Stimulated activated CD4-positive, alpha-beta T cell treated with anti-CD3 and anti-CD28 coated beads, TNF-alpha, amount 100 ng/mL, for 48 hours (primary cell): Measurements from ENCODE around the gene SEMA3F.

Source experiments
- DNase-seq, 3 donors: peaks; one replicate each; pipeline ENCODE4 v3.0.0-alpha.2; 2020; ENCODE audit warnings: low read depth in 3 of 3

SEMA3F gene

GRCh38 chr3:50170689-50171088 is 15.6 kb downstream of the SEMA3F start:
- no peak for DNase-seq

GRCh38 chr3:50171540-50172301 is 16.6 kb downstream of the SEMA3F start:
- no peak for DNase-seq

GRCh38 chr3:50172626-50173220 is 17.6 kb downstream of the SEMA3F start:
- no peak for DNase-seq

- no peak for DNase-seq
Measured at GRCh38 chr3:50173685-50174516, 18.8 kb downstream of the SEMA3F start.

- no peak for DNase-seq
Measured at GRCh38 chr3:50174517-50174895, 19.4 kb downstream of the SEMA3F start.

GRCh38 chr3:50174947-50175524 is 19.9 kb downstream of the SEMA3F start:
- DNase-seq: no peak

GRCh38 chr3:50177346-50177745 is 22.2 kb downstream of the SEMA3F start:
- no peak for DNase-seq

- no peak for DNase-seq
Measured at GRCh38 chr3:50179710-50180109, 24.6 kb downstream of the SEMA3F start.

GRCh38 chr3:50181985-50182384 is 26.9 kb downstream of the SEMA3F start:
- DNase-seq: no peak

GRCh38 chr3:50182533-50183099 is 27.5 kb downstream of the SEMA3F start:
- DNase-seq: no peak

GRCh38 chr3:50183755-50184154 is 28.6 kb downstream of the SEMA3F start:
- no peak for DNase-seq

GRCh38 chr3:50184242-50184978 is 29.3 kb downstream of the SEMA3F start:
- DNase-seq: no peak

GRCh38 chr3:50185230-50185629 is 30.1 kb downstream of the SEMA3F start:
- DNase-seq: no peak

- DNase-seq: no peak
Measured at GRCh38 chr3:50186096-50186495, 31.0 kb downstream of the SEMA3F start.

GRCh38 chr3:50187750-50188149 is 32.6 kb downstream of the SEMA3F start:
- DNase-seq: no peak

- no peak for DNase-seq
Measured at GRCh38 chr3:50189274-50189673, 34.1 kb downstream of the SEMA3F start.

GRCh38 chr3:50189989-50190388 is 34.9 kb downstream of the SEMA3F start:
- DNase-seq: no peak

GRCh38 chr3:50190936-50191660 is 36.0 kb downstream of the SEMA3F start, which contains the start of gene GNAT1:
TSS of gene GNAT1 (plus strand) at chr3:50191610. CDS start at chr3:50191726, 116 bp downstream.
- DNase-seq: no peak

GRCh38 chr3:50192124-50192523 is 37.0 kb downstream of the SEMA3F start:
- no peak for DNase-seq

GRCh38 chr3:50192689-50193141 is 37.6 kb downstream of the SEMA3F start:
- DNase-seq: peak; percentile 60 to 76 (median 67)
